Adrenal gland (tissue), 5 donors: ENCODE measurements around the gene VGLL3.

Experiments
- POLR2A ChIP-seq, 2 donors: fragments of 450-650 bp; IDR thresholded peaks; one replicate each; pipeline ENCODE4 v1.6.1; 2017; ENCODE audit warnings: antibody characterized with exemption in 2 of 2, mild to moderate bottlenecking in 2 of 2, moderate library complexity in 1 of 2
- TF ChIP-seq, protein P1 (sequence below), 6 experiments: fragments of 450-650 bp in 4 of 6; fragments of 200-600 bp in 2 of 6; sonication (generic) in 1 of 6; IDR thresholded peaks; 1 replicate in 5 of 6; 2 replicates in 1 of 6; pipeline versions ENCODE4 v1.5.1 to v1.8.0; 2016 to 2021; ENCODE audit warnings: antibody characterized with exemption in 6 of 6, mild to moderate bottlenecking in 2 of 6, moderate library complexity in 1 of 6
- donor health status: DM: no; HTN: no; CAD: no.

DNA sequence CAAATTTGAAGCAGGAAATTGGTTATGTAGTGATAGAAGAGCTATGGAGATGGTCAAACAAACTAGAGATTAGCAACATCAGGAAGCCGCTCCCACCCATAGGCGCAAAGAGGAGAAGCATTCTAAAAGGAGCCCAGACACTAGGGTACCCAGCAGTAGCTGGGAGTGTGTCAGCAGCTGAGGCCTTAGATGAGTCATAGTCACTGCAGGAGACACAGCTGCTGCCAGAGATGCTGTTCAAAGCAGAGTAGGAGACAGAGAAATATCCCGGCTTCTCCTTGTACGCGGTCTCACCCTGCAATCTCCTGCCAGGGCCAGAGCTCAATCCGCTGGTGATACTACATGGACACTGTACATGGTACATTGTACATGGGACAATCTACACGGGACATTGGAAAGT is 61.9 kb downstream of the VGLL3 start:
- no peak for TF ChIP-seq POLR2A (IDR thresholded peaks at IDR 0.05)
- TF ChIP-seq, protein P1, sequence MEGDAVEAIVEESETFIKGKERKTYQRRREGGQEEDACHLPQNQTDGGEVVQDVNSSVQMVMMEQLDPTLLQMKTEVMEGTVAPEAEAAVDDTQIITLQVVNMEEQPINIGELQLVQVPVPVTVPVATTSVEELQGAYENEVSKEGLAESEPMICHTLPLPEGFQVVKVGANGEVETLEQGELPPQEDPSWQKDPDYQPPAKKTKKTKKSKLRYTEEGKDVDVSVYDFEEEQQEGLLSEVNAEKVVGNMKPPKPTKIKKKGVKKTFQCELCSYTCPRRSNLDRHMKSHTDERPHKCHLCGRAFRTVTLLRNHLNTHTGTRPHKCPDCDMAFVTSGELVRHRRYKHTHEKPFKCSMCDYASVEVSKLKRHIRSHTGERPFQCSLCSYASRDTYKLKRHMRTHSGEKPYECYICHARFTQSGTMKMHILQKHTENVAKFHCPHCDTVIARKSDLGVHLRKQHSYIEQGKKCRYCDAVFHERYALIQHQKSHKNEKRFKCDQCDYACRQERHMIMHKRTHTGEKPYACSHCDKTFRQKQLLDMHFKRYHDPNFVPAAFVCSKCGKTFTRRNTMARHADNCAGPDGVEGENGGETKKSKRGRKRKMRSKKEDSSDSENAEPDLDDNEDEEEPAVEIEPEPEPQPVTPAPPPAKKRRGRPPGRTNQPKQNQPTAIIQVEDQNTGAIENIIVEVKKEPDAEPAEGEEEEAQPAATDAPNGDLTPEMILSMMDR (IDR thresholded peaks at IDR 0.05) = no peak
